ENCODE data around the gene ADAM8. TPM values are rescaled to one million over a fixed set of nuclear protein-coding genes. Genes with fewer than 3 reads are reported as not detected.

The ADAM8 gene
- total RNA-seq, 3 donors from 2014 or later: 4.8 to 7.0 (median 5.2) TPM

- DNase-seq (peak; percentile 73 to 83 (median 74)), ATAC-seq (peak; percentile 96)
- no peaks in the 10 kb centered on the region for H3K9me3 ChIP-seq
- intact Hi-C loops (cut with DNase I, micrococcal nuclease): no loop called here
- H3K4me1 ChIP-seq (ENCODE audit: low read depth): peaks cover 3% of the 10 kb centered on the region
- TF ChIP-seq CTCF (IDR thresholded peaks at IDR 0.05): peak; percentile 59
- H3K36me3 ChIP-seq (ENCODE audit: low read depth): no peaks in the 10 kb centered on the region
- H3K4me3 ChIP-seq: no peak overlapping the region
Measured at GRCh38 chr10:133318494-133319127, 41.9 kb upstream of the ADAM8 start.

- peaks cover 3% of the 10 kb centered on the region for H3K4me1 ChIP-seq (ENCODE audit: low read depth)
Measured at GRCh38 chr10:133316732-133317131, 40.1 kb upstream of the ADAM8 start.

GRCh38 chr10:133316266-133316665, 39.6 kb upstream of the ADAM8 start:
- Histone ChIP-seq H3K9me3 (no peaks in the 10 kb centered on the region), H3K4me3 (no peak overlapping the region), H3K36me3 (ENCODE audit: low read depth) (no peaks in the 10 kb centered on the region), H3K4me1 (ENCODE audit: low read depth) (peaks cover 3% of the 10 kb centered on the region)
- intact Hi-C loops (cut with DNase I, micrococcal nuclease): no loop called here
- no peak for ATAC-seq
- DNase-seq: no peak
- no peak for TF ChIP-seq CTCF (IDR thresholded peaks at IDR 0.05)

More at GRCh38 chr10:133316732-133317131, 40.1 kb upstream of the ADAM8 start:
- Histone ChIP-seq H3K9me3 (no peaks in the 10 kb centered on the region), H3K4me3 (no peak overlapping the region), H3K36me3 (ENCODE audit: low read depth) (no peaks in the 10 kb centered on the region)
- DNase-seq: no peak
- ATAC-seq: no peak
- TF ChIP-seq CTCF (IDR thresholded peaks at IDR 0.05): no peak
- intact Hi-C loops (cut with DNase I, micrococcal nuclease): no loop called here

- TF ChIP-seq CTCF (IDR thresholded peaks at IDR 0.05): no peak
- Histone ChIP-seq H3K9me3 (no peaks in the 10 kb centered on the region), H3K36me3 (ENCODE audit: low read depth) (no peaks in the 10 kb centered on the region), H3K4me1 (ENCODE audit: low read depth) (peaks cover 3% of the 10 kb centered on the region), H3K4me3 (no peak overlapping the region)
- ATAC-seq (no peak), DNase-seq (no peak)
- intact Hi-C loops (cut with DNase I, micrococcal nuclease): no loop called here
Measured at GRCh38 chr10:133315847-133316246, 39.2 kb upstream of the ADAM8 start.

GRCh38 chr10:133314911-133315310, 38.2 kb upstream of the ADAM8 start:
- Histone ChIP-seq H3K4me1 (ENCODE audit: low read depth) (peaks cover 8% of the 10 kb centered on the region), H3K9me3 (no peaks in the 10 kb centered on the region), H3K4me3 (no peak overlapping the region), H3K36me3 (ENCODE audit: low read depth) (no peaks in the 10 kb centered on the region)
- no peak for TF ChIP-seq CTCF (IDR thresholded peaks at IDR 0.05)
- intact Hi-C loops (cut with DNase I, micrococcal nuclease): no loop called here
- DNase-seq (peak in 1 of 3 donors; percentile 32), ATAC-seq (no peak)

GRCh38 chr10:133313192-133313591, 36.5 kb upstream of the ADAM8 start:
- ATAC-seq: no peak
- no peaks in the 10 kb centered on the region for H3K9me3 ChIP-seq
- intact Hi-C loops (cut with DNase I, micrococcal nuclease): no loop called here
- no peak overlapping the region for H3K4me3 ChIP-seq
- H3K4me1 ChIP-seq (ENCODE audit: low read depth): peaks cover 11% of the 10 kb centered on the region
- H3K36me3 ChIP-seq (ENCODE audit: low read depth): no peaks in the 10 kb centered on the region
- TF ChIP-seq CTCF (IDR thresholded peaks at IDR 0.05): no peak
- DNase-seq: no peak

All from mucosa of descending colon (tissue), 3 donors.